Endometrial microvascular endothelial cells (primary cell): ENCODE data around the gene NTRK3. TPM values are rescaled to one million over a fixed set of nuclear protein-coding genes. Genes with fewer than 3 reads are reported as not detected.
"Not testable (repeated sequence)": the region's sequence is repeated elsewhere in the genome, so short reads cannot be mapped to it uniquely, and the experiment has no call there.

ENCODE experiments used
- in situ Hi-C: cut with HindIII; loops from 2 replicates; pipeline ENCODE4 v1.10.0; 2017; ENCODE audit warnings: low sequenced_read_pairs, low pct_unique_long_range_greater_than_20kb; ENCODE audit errors: inconsistent ontology term
- total RNA-seq: library from RNA; depleted of rRNA; stranded (reverse); fragments of >200 nt; gene quantifications from one replicate; pipeline ENCODE4 v1.2.3, GENCODE V29; 2015; ENCODE audit errors: inconsistent ontology term

Gene NTRK3
- total RNA-seq, 1 donor from 2014 or later: not detected

DNA sequence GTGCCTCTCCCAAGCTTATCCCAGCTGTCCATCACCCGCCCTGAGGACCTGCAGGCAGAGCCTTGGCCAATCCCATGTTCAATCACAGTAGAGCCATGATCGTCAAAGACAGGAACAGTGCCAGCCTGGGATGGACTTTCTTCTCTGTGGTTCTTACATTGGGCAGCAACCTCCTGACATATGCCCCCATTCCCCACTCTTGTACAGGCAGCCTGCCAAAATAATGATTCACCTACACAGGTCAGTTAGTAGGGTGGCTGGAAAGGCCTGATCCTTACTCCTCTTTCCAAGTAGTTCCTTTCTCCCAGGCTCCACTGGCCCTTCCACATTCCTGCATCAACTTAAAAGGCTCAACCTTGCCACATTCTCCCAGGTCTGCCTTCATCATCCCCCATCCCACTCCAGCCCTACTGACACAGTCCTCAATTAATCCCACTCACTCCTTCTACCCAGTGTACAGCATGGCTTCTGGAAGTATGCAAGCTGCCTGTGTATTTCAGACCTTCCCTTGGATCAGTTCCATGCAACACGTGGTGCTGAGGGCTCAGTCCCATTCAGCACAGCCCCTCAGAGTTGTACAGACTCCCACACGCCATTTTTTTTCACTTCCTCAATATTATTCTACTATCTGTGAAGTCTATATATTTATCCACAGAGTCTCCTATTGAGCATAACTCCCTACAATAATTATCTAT, 189.8 kb downstream of the NTRK3 start:
- in situ Hi-C loops: no loop called here

DNA sequence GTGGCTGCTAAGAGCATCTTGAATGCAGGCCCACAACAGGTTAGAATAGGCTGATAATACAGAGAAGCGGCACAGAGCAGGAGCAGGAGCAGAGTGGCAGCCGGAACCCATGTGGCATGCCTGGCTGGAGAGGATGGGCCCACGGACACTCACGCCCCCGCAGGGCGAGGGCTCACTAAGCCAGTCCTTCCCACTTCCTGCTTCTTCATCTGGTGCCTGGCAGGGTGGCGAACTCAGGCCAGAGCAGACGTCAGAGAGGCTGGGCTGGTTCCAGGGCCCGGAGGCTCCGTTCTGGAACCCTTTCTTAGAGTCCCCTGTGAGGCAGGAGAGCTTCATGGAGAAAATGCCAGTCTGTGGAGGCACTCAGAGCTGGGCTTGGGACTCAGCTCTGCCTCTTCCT, 195.1 kb downstream of the NTRK3 start:
- in situ Hi-C loops: no loop called here

DNA sequence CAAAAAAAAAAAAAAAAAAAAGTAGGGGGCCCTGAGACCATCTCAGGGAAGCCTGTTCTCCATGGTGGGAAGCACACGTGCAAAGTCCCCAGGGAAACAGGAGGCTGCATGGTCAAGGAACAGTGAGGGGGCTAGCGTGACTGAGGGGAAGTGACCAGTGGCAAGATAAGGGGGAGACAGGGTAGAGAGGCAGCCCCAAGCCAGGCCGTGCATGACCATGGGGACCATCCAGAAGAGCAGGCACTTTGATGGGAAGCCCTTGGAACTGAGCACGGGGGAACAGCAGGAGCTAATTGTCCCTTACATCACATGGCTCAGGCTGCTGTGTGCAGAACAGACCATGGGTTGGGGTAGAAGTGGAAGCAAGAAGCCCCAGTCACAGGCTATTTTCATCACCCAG, 196.2 kb downstream of the NTRK3 start:
- in situ Hi-C loops: no loop called here

DNA sequence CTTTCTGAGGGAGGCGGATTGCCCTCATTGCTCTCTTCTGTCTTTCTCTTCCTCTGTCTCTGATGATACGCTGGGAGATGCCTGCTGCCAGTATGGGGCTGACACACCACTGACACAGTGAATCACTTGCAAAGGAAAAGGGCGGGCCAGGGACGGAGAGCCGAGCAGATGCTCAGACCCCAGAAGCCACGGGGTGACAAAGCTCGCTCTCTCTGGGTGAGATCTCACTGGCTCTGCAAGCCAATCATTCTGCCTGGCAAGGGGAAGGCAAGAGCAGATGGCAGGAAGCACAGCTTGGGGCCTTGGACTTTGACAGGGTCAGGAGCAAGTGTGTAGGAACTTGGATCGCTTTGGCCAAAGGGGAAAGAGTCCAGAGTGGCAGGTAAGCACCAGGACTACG, 198.7 kb downstream of the NTRK3 start:
- in situ Hi-C loops: no loop called here

DNA sequence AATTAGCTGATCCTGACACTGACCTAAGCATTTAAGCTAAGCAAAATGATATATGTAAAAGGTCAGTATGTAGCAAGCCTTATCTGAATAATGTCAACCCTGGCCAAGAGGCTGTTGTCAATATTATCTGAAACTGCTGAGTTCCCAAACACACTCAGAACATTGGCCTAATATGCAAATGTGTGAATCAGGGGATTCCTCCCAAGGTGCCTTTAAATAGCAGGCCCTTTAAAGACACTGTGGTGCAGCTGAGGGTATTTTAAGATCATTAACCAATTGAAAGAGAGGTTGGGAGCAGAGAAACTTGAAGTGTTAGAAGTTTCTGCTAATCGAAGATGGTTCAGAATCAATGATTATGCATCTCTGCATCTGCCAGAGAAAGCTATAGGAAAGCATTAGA, 207.0 kb downstream of the NTRK3 start:
- in situ Hi-C loops: no loop called here

DNA sequence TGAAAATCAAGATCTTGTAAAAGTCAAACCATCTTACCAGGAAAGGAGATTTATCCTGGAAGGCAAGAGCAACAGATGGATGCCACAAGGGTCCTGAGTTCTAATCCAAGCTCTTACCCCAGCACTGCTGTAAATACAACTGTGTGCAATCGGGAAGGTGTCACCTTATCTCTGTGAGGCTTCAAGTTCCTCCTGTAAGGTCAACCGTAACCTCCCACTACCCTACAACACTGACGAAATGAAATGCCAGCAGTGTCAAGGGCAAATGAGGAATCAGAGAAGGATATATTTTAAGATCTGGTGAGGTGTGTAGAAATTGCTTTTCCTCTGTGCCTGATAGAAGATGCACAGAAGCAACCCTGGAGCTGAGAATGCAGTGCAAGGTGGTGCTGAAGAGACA, 207.8 kb downstream of the NTRK3 start:
- in situ Hi-C loops: no loop called here

DNA sequence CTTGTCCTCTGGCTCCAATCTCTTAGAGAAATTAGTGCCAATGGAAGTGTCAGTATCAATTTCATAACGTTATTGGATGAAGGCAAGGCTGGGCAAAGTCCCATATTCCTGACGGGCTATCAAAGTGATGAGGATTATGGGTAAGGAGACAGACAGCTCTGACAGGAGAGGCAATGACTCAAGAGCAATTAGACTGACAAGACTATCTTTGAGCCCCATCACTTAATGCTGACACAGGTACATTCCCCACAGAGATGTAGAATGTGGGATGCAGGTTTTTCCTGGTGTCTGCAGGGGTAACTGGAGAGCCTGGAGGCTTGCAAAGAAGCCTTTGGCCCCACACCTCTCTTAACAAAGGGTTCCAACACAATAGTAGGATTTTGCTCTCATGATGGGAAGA, 208.3 kb downstream of the NTRK3 start:
- in situ Hi-C loops: no loop called here

DNA sequence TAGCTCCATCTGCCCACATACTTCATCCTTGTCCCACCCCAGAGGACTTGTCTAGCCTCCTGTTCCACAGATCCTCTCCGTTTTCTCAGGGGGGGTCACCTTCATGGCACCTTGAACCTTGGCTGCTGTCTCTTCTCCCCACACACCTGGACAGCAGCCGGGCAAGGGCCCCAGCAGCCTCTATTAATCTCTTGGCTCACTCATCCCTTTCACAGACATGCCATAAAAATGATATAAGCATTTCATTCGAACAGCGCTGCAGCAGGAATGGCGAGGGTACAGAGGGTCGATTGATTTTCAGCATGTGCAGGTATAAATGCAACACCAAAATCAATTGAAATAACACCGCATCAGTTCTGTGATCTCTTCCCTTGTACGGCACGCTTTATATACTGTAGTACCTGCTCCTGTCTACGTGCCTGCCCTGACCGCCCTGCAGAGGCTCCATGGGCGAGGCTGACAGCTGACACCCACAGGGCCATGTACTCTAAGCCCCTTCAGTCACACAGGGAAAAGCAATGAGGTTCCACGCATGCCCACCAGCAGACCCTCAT, 209.9 kb downstream of the NTRK3 start:
- in situ Hi-C loops: no loop called here

DNA sequence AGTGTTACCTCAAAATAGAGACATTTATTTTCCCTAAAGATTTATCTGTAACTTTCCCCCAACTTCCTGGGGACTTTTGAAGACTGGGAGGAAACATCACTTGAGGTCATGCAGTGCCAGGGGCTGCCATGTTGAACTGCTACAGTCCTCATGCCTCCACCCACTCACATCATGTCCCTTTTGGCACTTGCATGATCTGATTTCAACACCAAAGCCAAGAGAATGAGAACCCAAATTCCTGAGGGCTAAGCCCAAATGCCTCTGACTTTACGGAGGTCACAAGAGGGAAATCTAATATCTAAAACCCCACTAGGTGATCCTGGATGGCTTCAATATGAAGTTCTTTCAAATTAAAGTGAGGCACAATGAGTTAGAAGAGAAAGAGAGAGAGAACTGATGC, 213.1 kb downstream of the NTRK3 start:
- in situ Hi-C loops: no loop called here

DNA sequence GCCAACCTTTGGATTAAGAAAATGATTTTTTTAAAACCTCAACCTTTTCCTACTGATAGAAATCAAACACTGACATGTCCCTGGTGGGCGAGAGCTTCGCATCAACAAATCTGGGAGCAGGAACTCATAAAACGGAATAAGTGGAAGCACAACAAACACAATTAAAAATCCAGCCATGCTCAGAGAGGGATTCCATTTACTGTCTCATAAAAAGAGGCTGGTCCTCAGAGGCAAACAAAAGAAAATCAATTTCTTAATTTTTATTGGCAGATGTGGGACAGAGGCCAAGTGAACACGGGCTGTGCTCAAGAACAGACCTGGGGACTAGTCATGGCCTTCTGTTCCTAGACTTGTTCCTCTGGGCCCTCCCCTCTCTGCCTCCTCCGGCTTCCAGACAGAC, 214.5 kb downstream of the NTRK3 start:
- in situ Hi-C loops: no loop called here

DNA sequence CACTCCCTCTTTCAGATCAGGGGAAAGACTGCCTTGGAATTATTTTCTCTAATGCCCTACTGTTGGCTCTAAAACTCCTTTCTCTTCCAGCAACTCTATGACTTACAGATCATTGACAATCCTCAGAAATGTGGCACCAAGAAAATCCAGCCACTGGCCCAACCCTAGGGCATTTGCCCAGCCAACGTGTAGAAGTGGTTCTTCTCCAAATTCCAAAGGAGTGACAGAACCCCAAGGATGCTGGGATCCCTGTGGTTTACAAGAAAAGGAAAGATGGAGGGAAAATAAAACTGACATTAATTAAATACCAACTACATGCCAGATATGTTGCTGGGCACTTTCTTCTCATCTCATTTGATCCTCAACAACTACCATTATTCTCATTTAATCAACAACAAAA, 216.0 kb downstream of the NTRK3 start:
- in situ Hi-C loops: no loop called here

DNA sequence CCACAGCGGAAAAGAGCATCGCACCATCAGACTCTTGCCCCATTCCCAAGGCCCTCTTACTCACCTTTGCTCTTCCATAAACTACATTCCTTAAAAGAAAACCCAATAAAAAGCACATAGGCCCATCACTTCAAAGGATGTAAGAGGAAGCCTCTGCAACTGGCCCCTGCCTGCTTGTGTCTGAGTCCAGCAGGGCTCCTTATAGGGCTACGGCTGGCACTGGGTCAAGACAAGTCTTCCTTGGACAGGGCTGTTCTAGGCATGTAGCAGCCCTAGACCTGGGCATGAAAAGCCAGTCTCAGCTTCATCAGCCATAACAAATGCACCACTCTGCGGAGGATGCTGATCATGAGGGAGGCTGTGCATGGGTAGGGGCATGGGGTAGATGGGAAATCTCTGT, 218.3 kb downstream of the NTRK3 start:
- in situ Hi-C loops: no loop called here

DNA sequence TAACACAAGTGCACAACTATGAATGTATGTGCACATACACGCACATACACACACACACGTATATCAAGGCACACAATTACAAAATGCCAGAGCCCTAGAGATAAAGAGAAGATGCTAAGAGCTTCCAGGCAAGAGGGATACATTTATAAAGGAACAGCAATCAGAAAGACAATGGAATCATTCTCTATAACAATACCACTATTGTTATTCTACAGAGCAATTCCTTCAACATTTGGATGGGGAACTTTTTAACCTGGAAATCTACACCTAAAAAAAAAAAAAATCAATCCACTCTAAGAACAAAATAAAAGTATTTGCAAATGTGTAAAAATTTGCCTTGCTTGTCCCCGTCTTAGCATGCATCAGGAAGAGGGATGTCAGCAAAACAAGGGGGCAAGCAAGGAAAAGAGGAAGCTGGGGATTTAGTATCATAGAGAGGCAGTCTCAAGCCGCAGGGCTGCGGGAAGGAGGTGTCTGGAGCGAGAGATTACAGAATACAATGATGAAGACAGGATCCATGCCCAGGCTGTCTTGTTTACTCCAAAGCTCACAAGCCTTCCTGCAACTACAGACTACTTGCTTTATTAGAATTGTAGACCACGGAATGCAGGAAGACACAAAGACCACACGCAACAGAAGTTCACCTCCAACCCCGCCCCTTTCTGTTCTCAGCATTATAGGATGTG, 220.2 kb downstream of the NTRK3 start:
- in situ Hi-C loops: no loop called here

DNA sequence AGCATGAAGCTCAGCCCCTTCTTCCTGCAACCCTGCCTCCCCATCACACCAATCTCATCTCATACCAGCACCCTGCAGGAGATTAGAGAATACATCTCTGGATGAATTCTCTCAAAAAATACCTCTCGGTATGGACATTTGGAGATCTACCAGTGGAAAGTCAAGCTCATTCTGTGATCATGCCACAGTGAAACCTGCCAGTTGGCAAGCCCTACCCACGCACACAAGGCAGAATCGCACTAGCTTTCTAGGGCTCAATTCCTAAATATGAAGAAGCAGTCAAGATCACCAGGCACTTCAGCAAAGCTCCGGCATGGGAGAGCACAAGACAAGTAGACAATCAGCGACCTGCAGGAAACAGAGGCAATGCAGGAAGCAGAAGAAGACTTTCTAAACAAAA, 221.2 kb downstream of the NTRK3 start:
- in situ Hi-C loops: no loop called here

DNA sequence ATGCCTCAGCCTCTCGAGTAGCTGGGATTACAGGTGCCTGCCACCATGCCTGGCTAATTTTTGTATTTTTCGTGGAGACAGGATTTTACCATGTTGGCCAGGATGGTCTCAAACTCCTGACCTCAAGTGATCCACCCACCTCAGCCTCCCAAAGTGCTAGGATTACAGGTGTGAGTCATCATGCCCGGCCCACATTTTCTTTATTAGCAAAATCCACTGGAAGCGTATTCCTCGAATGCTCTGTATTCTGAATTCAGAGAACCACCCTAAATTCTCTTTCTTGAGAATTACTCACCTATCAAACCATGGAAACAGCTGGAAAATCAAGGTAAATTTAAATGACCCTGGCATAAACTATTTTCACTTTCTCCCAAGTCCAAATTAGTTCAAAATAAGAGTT, 223.1 kb downstream of the NTRK3 start:
- in situ Hi-C loops: not testable (repeated sequence)

DNA sequence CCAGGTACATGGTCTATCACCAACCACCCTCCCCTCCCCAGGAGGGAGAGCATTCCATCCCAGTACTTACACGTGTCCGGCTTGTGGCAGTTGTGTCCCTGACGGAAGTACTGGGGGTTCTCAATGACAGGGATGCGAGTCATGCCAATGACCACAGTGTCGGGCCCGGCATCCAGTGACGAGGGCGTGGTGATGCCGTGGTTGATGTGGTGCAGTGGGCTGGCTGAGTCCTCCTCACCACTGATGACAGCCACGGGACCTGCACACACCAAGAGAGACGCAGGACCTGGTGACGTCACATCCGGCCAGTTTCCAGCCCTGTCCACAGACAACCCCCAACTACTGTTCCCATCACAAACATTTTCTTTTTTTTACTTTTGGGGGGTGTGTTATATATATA, 223.8 kb downstream of the NTRK3 start:
- in situ Hi-C loops: no loop called here

DNA sequence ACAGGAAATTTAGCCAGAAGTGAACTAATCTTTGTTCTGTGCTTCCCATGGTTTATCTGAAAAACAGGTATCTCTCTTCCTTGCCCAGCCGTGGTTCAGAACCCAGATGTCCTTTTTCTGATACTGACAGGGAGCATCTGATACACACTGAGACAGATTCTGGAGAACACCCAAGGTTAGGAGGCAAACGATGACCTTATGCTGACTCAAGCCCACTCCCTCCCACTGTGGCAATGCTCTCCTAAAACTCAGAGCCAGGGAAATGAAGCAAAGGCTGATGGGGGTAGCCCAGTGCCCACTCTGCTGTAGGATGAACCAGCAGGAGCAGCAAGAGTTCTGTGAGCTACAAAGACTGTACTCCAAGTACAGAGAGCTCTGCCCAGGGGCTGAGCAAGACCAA, 225.1 kb downstream of the NTRK3 start:
- in situ Hi-C loops: no loop called here

DNA sequence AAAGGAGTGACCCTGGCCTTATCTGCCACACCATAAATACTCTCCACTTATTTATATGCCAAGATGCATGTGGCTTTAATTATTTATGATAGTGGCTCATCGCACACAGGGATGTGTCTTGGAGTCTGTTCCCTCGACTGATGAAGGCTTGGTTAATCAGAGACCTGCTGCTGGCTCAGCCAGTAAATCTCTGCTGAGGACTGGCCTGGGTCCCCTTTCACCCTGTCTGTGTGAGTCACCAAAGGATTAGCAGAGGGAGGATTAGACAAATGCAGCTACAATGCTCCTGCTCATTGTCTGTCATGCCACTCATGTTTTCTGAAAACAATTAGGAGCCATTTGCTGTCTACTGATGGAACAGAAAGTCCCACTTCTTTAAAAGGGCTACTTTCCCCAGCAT, 226.8 kb downstream of the NTRK3 start:
- in situ Hi-C loops: no loop called here

DNA sequence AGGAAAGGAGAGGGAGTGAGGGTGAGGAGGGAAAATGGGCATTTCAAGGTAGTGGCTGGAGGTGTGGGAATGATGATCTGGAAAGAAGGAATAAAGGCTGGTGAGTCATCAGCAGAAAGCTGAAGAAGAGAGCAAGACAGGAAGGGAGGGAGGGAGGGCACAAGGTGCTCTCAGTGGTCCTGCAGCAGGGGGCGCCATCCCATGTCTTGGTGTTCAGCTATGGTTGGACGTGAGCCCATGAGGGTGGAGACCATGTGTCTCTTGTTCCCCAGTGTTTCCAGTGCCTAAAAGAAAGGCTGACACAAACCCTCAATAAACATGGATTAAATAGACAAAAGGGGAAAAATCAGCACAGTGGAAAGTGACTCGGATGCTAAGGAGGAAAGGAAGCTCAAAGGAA, 228.5 kb downstream of the NTRK3 start:
- in situ Hi-C loops: no loop called here

DNA sequence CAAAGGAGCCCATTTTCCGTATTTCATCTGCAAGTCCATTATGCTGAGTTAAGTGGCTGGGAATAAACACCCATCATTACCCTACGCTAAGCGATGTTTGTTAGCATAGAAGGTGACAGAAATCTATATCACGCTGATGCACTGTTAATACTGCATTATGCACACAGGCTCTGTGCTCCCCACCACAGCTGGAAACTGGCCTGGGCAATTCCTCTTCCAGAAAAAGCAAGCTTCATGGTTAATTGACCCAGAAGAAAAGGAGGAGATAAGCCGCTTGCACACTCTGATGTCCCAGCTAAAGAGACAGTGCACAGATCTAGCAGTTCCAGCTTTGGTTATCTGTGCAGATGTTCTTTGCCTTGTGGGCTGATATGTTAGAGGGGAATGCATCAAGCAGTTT, 232.6 kb downstream of the NTRK3 start:
- in situ Hi-C loops: no loop called here

DNA sequence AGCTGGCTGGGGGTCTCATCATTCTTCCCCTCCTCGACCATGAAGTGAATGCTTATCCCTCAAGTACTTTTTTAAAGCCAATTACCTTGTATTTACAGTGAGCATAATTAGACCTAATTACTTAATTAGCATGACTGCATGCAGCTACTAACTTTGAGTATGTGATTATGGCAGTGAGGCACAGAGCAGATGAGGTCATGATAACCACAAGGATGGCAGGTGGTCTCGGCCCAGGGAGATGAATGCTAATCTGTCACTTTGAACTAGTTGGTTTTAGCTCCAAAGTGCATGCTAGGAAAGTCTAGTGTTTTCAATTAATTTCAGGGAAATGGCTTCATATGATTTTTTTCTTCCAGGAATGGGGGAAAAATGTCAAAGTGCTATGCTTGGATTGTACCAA, 233.8 kb downstream of the NTRK3 start:
- in situ Hi-C loops: no loop called here
